PFSK-1 (cell line): ENCODE results near the gene SRSF12.

ENCODE experiments used
- POLR2AphosphoS5 ChIP-seq: IDR thresholded peaks from 2 replicates; pipeline ENCODE4 v1.6.1; 2012; ENCODE audit warnings: low read depth, mild to moderate bottlenecking, control low read depth, low read length, moderate library complexity
- REST ChIP-seq, 2 experiments: IDR thresholded peaks; 2 replicates each; pipeline versions ENCODE4 v1.6.1 to v1.8.0; 2011 to 2012; ENCODE audit warnings: low read depth in 2 of 2, low read length in 2 of 2, control low read depth in 1 of 2, inconsistent platforms in 1 of 2, mild to moderate bottlenecking in 1 of 2, moderate library complexity in 1 of 2; ENCODE audit not compliant: insufficient read depth in 1 of 2
- SIN3A ChIP-seq: IDR thresholded peaks from 2 replicates; pipeline ENCODE4 v1.6.1; 2012; ENCODE audit warnings: mild to moderate bottlenecking, low read length, moderate library complexity, borderline replicate concordance; ENCODE audit not compliant: insufficient read depth
- TAF1 ChIP-seq: IDR thresholded peaks from 2 replicates; pipeline ENCODE4 v1.6.1; 2012; ENCODE audit warnings: low read length, control low read depth, borderline replicate concordance; ENCODE audit not compliant: insufficient read depth

GRCh38 chr6:89082486-89082891 is 35.4 kb downstream of the SRSF12 start:
- TF ChIP-seq POLR2AphosphoS5 (no peak; the same call in 1 of the 2 replicates), SIN3A (no peak), REST (IDR thresholded peaks at IDR 0.05; ENCODE audit: insufficient read depth in 1 of 2, low read depth in 2 of 2, low read length in 2 of 2) (no peak), TAF1 (no peak)
